HepG2 (cell line): ENCODE measurements around the gene ANKRD65. TPM values are rescaled to one million over a fixed set of nuclear protein-coding genes. Genes with fewer than 3 reads are reported as not detected.

Source experiments
- ATF7-NPFF ChIP-seq: sonication (generic); formaldehyde crosslinking; IDR thresholded peaks from 2 replicates; pipeline ENCODE4 v1.8.1; 2023; ENCODE audit warnings: mild to moderate bottlenecking, low read depth, missing genetic modification reagents, moderate library complexity
- CBX2 ChIP-seq, 2 experiments: fragments of 200-600 bp in 1 of 2; sonication (generic); formaldehyde crosslinking in 1 of 2; IDR thresholded peaks; 2 replicates each; pipeline versions ENCODE4 v1.7.0 to v1.8.1; 2018 to 2022; ENCODE audit warnings: low read depth in 2 of 2, low read length in 1 of 2, mild to moderate bottlenecking in 1 of 2, missing genetic modification reagents in 1 of 2
- FOXA3 ChIP-seq: IDR thresholded peaks from 2 replicates; pipeline ENCODE4 v1.6.1; 2016; ENCODE audit warnings: missing genetic modification reagents, missing compliant biosample characterization
- HMG20A ChIP-seq: IDR thresholded peaks from 2 replicates; pipeline ENCODE4 v1.6.1; 2016; ENCODE audit warnings: borderline replicate concordance
- HNRNPUL1 ChIP-seq: fragments of 200-400 bp; formaldehyde crosslinking; IDR thresholded peaks from 2 replicates; pipeline ENCODE4 v1.6.1; 2017; ENCODE audit warnings: low read depth, mild to moderate bottlenecking, low read length, moderate library complexity
- NFKBIZ ChIP-seq: IDR thresholded peaks from 2 replicates; pipeline ENCODE4 v1.6.1; 2018; ENCODE audit warnings: missing genetic modification reagents, missing compliant biosample characterization
- SIX1 ChIP-seq: sonication (generic); formaldehyde crosslinking; IDR thresholded peaks from 2 replicates; pipeline ENCODE4 v1.4.0; 2020; ENCODE audit warnings: missing genetic modification reagents, borderline replicate concordance
- SMAD3 ChIP-seq: sonication (generic); formaldehyde crosslinking; IDR thresholded peaks from 2 replicates; pipeline ENCODE4 v1.4.0; 2020; ENCODE audit warnings: missing genetic modification reagents
- SNAI1 ChIP-seq: sonication (generic); formaldehyde crosslinking; IDR thresholded peaks from 2 replicates; pipeline ENCODE4 v1.5.0; 2020; ENCODE audit warnings: mild to moderate bottlenecking, missing genetic modification reagents, borderline replicate concordance
- SRSF1 ChIP-seq: fragments of 200-400 bp; formaldehyde crosslinking; optimal IDR thresholded peaks from 2 replicates; pipeline ENCODE3; 2017; ENCODE audit warnings: mild to moderate bottlenecking, low read depth, low read length, moderate library complexity
- TFE3 ChIP-seq: IDR thresholded peaks from 2 replicates; pipeline ENCODE4 v1.6.1; 2016
- ZNF264 ChIP-seq: sonication (generic); formaldehyde crosslinking; IDR thresholded peaks from 2 replicates; pipeline ENCODE4 v1.4.0; 2020; ENCODE audit warnings: missing genetic modification reagents
- ZNF274 ChIP-seq: sonication (generic); formaldehyde crosslinking; IDR thresholded peaks from 2 replicates; pipeline ENCODE4 v1.5.1; 2020; ENCODE audit warnings: mild to moderate bottlenecking, missing genetic modification reagents
- polyA plus RNA-seq, 8 experiments: library from polyadenylated mRNA; depleted of rRNA in 3 of 8; stranded (reverse) in 7 of 8; unstranded in 1 of 8; fragments of >200 nt; fragmentation: Illumina TruSeq in 4 of 8; extraction: Trizol in 4 of 8; gene quantifications; 2 replicates each; pipeline versions ENCODE4 v1.2.1 to v1.2.3, GENCODE V29; 2011 to 2016; ENCODE audit warnings: low read depth in 4 of 8, missing spikeins in 1 of 8, mixed read lengths in 1 of 8; ENCODE audit not compliant: insufficient read depth in 1 of 8
- total RNA-seq, 5 experiments: library from RNA; depleted of rRNA; stranded (reverse); fragments of >200 nt; fragmentation: Illumina TruSeq; extraction: Trizol; gene quantifications; 2 replicates each; pipeline ENCODE4 v1.2.3, GENCODE V29; 2016; ENCODE audit warnings: low read depth in 1 of 5
- TF ChIP-seq, protein P1 (sequence below): sonication (generic); formaldehyde crosslinking; IDR thresholded peaks from 2 replicates; pipeline ENCODE4 v1.4.0; 2020; ENCODE audit warnings: missing genetic modification reagents
- TF ChIP-seq, protein P2 (sequence below): sonication (generic); formaldehyde crosslinking; IDR thresholded peaks from 2 replicates; pipeline ENCODE4 v1.9.0; 2021; ENCODE audit warnings: missing genetic modification reagents, mild to moderate bottlenecking, borderline replicate concordance
- TF ChIP-seq, protein P3 (sequence below): sonication (generic); formaldehyde crosslinking; IDR thresholded peaks from 2 replicates; pipeline ENCODE4 v1.4.0; 2020; ENCODE audit warnings: mild to moderate bottlenecking, missing genetic modification reagents, borderline replicate concordance

ANKRD65 gene
- total and polyA plus RNA-seq, 2 of the 13 experiments (the other 11 are each of a cell fraction or from before 2014, with no cell fraction given), result 12.1 to 30.1 TPM

- TF ChIP-seq ATF7-NPFF (CRISPR knock-in tag) (peak; percentile 93), HMG20A (peak; percentile 90; the same call in 1 of the 2 replicates), NFKBIZ (CRISPR knock-in tag) (peak; percentile 70; the same call in 1 of the 2 replicates), TFE3 (CRISPR knock-in tag) (peak; percentile 98), SNAI1 (CRISPR knock-in tag) (peak; percentile 36; the same call in 1 of the 2 replicates), SMAD3 (CRISPR knock-in tag) (peak; percentile 94), FOXA3 (peak; percentile 99), ZNF264 (CRISPR knock-in tag) (peak; percentile 96), SIX1 (CRISPR knock-in tag) (no peak), ZNF274 (CRISPR knock-in tag) (no peak; the same call in 1 of the 2 replicates), CBX2 (IDR thresholded peaks at IDR 0.05; ENCODE audit: low read depth, low read length) (no peak), CBX2 (CRISPR knock-in tag; IDR thresholded peaks at IDR 0.05; ENCODE audit: low read depth) (peak; percentile 71; the same call in 1 of the 2 replicates), HNRNPUL1 (no peak), SRSF1 (peak; percentile 55)
- TF ChIP-seq, protein P1, sequence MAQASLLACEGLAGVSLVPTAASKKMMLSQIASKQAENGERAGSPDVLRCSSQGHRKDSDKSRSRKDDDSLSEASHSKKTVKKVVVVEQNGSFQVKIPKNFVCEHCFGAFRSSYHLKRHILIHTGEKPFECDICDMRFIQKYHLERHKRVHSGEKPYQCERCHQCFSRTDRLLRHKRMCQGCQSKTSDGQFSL (CRISPR knock-in tag), result 0 out of 2 replicates have a peak, but pooled peaks have one; percentile 30
- TF ChIP-seq, protein P2, sequence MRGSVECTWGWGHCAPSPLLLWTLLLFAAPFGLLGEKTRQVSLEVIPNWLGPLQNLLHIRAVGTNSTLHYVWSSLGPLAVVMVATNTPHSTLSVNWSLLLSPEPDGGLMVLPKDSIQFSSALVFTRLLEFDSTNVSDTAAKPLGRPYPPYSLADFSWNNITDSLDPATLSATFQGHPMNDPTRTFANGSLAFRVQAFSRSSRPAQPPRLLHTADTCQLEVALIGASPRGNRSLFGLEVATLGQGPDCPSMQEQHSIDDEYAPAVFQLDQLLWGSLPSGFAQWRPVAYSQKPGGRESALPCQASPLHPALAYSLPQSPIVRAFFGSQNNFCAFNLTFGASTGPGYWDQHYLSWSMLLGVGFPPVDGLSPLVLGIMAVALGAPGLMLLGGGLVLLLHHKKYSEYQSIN (CRISPR knock-in tag), result no peak
- TF ChIP-seq, protein P3, sequence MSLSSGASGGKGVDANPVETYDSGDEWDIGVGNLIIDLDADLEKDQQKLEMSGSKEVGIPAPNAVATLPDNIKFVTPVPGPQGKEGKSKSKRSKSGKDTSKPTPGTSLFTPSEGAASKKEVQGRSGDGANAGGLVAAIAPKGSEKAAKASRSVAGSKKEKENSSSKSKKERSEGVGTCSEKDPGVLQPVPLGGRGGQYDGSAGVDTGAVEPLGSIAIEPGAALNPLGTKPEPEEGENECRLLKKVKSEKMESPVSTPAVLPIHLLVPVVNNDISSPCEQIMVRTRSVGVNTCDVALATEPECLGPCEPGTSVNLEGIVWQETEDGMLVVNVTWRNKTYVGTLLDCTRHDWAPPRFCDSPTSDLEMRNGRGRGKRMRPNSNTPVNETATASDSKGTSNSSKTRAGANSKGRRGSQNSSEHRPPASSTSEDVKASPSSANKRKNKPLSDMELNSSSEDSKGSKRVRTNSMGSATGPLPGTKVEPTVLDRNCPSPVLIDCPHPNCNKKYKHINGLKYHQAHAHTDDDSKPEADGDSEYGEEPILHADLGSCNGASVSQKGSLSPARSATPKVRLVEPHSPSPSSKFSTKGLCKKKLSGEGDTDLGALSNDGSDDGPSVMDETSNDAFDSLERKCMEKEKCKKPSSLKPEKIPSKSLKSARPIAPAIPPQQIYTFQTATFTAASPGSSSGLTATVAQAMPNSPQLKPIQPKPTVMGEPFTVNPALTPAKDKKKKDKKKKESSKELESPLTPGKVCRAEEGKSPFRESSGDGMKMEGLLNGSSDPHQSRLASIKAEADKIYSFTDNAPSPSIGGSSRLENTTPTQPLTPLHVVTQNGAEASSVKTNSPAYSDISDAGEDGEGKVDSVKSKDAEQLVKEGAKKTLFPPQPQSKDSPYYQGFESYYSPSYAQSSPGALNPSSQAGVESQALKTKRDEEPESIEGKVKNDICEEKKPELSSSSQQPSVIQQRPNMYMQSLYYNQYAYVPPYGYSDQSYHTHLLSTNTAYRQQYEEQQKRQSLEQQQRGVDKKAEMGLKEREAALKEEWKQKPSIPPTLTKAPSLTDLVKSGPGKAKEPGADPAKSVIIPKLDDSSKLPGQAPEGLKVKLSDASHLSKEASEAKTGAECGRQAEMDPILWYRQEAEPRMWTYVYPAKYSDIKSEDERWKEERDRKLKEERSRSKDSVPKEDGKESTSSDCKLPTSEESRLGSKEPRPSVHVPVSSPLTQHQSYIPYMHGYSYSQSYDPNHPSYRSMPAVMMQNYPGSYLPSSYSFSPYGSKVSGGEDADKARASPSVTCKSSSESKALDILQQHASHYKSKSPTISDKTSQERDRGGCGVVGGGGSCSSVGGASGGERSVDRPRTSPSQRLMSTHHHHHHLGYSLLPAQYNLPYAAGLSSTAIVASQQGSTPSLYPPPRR (CRISPR knock-in tag), result peak; percentile 96
Observed at GRCh38 chr1:1400576-1401456, 20.3 kb downstream of the ANKRD65 start (continued).
